Esophagus squamous epithelium (tissue), 5 donors: ENCODE measurements around the gene NRP2. TPM values are rescaled to one million over a fixed set of nuclear protein-coding genes. Genes with fewer than 3 reads are reported as not detected.

ENCODE experiments used
- DNase-seq: peaks from one replicate; lab custom pipeline; 2025; lab: John Stamatoyannopoulos, UW
- H3K27ac ChIP-seq, 4 donors: fragments of 200-600 bp; sonication (generic); one replicate each; pipeline ENCODE4 v1.5.1; 2016 to 2019; ENCODE audit warnings: mild to moderate bottlenecking in 1 of 4
- H3K27me3 ChIP-seq, 4 donors: fragments of 200-600 bp; sonication (generic); 1 replicate in 3 of 4; 2 replicates in 1 of 4; pipeline versions ENCODE4 v1.5.1 to v1.6.0; 2017 to 2021; ENCODE audit warnings: antibody characterized with exemption in 1 of 4
- H3K36me3 ChIP-seq, 3 donors: fragments of 200-600 bp; sonication (generic); one replicate each; pipeline ENCODE4 v1.5.1; 2016 to 2019
- H3K4me1 ChIP-seq, 3 donors: fragments of 200-600 bp; sonication (generic); one replicate each; pipeline ENCODE4 v1.5.1; 2017 to 2019
- H3K4me3 ChIP-seq, 4 donors: fragments of 200-600 bp; sonication (generic); 1 replicate in 3 of 4; 2 replicates in 1 of 4; pipeline ENCODE4 v1.5.1; 2016 to 2019; ENCODE audit warnings: mild to moderate bottlenecking in 2 of 4, moderate library complexity in 1 of 4
- H3K9me3 ChIP-seq, 3 donors: fragments of 200-600 bp; sonication (generic); one replicate each; pipeline ENCODE4 v1.5.1; 2016 to 2019
- POLR2A ChIP-seq, 4 donors: fragments of 450-650 bp; IDR thresholded peaks; one replicate each; pipeline ENCODE4 v1.6.1; 2017; ENCODE audit warnings: antibody characterized with exemption in 4 of 4, mild to moderate bottlenecking in 4 of 4, moderate library complexity in 3 of 4
- WGBS, 2 donors: methylation state at CpG; one replicate each; pipeline ENCODE4 v1.1.5; 2018; 5-methylcytosine and 5-hydroxymethylcytosine counted together
- intact Hi-C: fragments of 100-400 bp; cut with DNase I; formaldehyde crosslinking; loops from one replicate; pipeline ENCODE4 v1.15.0; 2022
- total RNA-seq, 4 donors: library from RNA; depleted of rRNA; stranded (reverse); fragments of >200 nt; gene quantifications; one replicate each; pipeline ENCODE4 v1.1.0, GENCODE V29; 2016
- TF ChIP-seq, protein P1 (sequence below), 6 experiments: fragments of 450-650 bp in 4 of 6; fragments of 200-600 bp in 2 of 6; sonication (generic) in 2 of 6; IDR thresholded peaks; one replicate each; pipeline ENCODE4 v1.5.1; 2016 to 2019; ENCODE audit warnings: antibody characterized with exemption in 6 of 6, mild to moderate bottlenecking in 4 of 6, moderate library complexity in 4 of 6
- donor health status: DM: yes; HTN: yes; CAD: no.

NRP2 gene
- total RNA-seq, 4 donors from 2014 or later = 7.1 to 58.6 (median 21.4) TPM

DNA sequence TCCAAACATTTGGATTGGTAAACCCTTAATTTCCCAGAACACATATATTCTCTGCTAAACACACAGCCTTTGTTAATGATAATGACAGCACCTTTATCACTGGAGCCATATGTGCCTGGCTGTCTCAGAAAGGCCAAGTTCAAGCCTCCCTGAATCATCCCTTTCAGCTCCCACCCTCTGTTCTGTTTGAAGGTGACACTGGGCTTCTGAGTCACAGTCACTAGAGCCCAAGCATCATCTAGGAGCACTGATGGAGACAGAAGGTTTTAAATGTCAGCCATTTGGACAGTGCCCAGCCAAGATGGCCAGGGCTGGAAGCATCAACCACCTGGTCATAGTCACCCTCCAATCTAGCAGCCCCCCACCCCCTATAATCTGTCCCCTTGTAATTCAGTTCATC lies 80.6 kb downstream of the NRP2 start:
- Histone ChIP-seq H3K4me3 (no peak overlapping the region), H3K9me3 (no peaks in the 10 kb centered on the region), H3K4me1 (peaks cover 9 to 37% (median 21%) of the 10 kb centered on the region in 3 donors), H3K27me3 (no peaks in the 10 kb centered on the region), H3K36me3 (peaks cover 0 to 20% (median 0%) of the 10 kb centered on the region in 3 donors), H3K27ac (peak overlapping the region in 3 of 4 donors; percentile 43 to 84 (median 72))
- no peak for DNase-seq
- intact Hi-C loops = no loop called here
- TF ChIP-seq, protein P1, sequence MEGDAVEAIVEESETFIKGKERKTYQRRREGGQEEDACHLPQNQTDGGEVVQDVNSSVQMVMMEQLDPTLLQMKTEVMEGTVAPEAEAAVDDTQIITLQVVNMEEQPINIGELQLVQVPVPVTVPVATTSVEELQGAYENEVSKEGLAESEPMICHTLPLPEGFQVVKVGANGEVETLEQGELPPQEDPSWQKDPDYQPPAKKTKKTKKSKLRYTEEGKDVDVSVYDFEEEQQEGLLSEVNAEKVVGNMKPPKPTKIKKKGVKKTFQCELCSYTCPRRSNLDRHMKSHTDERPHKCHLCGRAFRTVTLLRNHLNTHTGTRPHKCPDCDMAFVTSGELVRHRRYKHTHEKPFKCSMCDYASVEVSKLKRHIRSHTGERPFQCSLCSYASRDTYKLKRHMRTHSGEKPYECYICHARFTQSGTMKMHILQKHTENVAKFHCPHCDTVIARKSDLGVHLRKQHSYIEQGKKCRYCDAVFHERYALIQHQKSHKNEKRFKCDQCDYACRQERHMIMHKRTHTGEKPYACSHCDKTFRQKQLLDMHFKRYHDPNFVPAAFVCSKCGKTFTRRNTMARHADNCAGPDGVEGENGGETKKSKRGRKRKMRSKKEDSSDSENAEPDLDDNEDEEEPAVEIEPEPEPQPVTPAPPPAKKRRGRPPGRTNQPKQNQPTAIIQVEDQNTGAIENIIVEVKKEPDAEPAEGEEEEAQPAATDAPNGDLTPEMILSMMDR (IDR thresholded peaks at IDR 0.05) = no peak
- no peak for TF ChIP-seq POLR2A (IDR thresholded peaks at IDR 0.05)

DNA sequence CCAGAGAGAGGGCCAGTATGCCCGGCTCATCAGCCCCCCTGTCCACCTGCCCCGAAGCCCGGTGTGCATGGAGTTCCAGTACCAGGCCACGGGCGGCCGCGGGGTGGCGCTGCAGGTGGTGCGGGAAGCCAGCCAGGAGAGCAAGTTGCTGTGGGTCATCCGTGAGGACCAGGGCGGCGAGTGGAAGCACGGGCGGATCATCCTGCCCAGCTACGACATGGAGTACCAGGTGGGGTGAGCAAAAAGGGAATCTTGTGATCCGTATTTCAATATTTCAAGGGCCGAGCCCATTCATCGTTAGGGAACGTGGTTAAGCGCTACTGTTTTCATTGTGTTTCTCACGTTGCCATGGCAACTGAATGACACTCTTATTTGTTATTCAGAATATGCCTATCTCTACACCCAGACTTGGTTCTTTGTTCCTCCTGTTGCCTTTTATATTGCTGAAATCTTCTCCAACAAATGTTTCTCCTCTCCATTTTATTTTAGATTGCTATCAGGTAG lies 81.5 kb downstream of the NRP2 start:
- peak overlapping the region in 1 of 4 donors; percentile 27 for H3K4me3 ChIP-seq
- WGBS, 2 donors = 35 to 52% methylated on average over 8 of the region's 21 CpGs
- peaks cover 9 to 34% (median 14%) of the 10 kb centered on the region in 3 donors for H3K4me1 ChIP-seq
- no peaks in the 10 kb centered on the region for H3K27me3 ChIP-seq
- TF ChIP-seq, protein P1 (IDR thresholded peaks at IDR 0.05) = peak in 5 of 6 experiments; percentile 43 to 55 (median 50)
- TF ChIP-seq POLR2A (IDR thresholded peaks at IDR 0.05) = no peak
- intact Hi-C loops = no loop called here
- H3K27ac ChIP-seq = peak overlapping the region in 3 of 4 donors; percentile 43 to 84 (median 72)
- no peaks in the 10 kb centered on the region for H3K9me3 ChIP-seq
- peaks cover 0 to 29% (median 0%) of the 10 kb centered on the region in 3 donors for H3K36me3 ChIP-seq
- no peak for DNase-seq

DNA sequence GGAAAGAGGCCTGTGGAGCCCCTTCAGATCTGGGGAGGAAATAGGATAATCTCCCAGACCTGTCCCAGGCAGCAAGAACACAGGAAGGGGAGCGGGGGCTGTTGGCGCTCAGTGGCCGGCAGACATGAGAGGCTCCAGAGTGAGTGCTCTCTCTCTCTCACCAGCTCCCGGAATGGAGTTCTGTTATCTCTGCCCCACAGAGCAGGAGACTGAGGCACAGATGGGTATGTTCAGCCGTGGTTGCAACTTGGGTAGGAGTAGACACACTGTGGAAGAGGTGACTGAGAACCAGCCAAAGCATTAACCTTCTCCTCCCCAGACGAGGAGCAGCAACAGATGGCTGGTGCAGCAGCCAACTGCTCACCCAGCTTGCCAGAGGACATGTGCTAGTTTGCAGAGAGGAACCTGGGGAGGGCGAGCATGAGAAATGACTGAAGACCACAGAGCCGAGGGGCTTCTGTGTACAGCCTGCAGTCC lies 82.0 kb downstream of the NRP2 start:
- intact Hi-C loops = no loop called here
- TF ChIP-seq POLR2A (IDR thresholded peaks at IDR 0.05) = no peak
- TF ChIP-seq, protein P1 (IDR thresholded peaks at IDR 0.05) = no peak
- Histone ChIP-seq H3K4me3 (no peak overlapping the region), H3K9me3 (no peaks in the 10 kb centered on the region), H3K36me3 (peaks cover 0 to 29% (median 0%) of the 10 kb centered on the region in 3 donors), H3K4me1 (peaks cover 9 to 36% (median 13%) of the 10 kb centered on the region in 3 donors), H3K27me3 (no peaks in the 10 kb centered on the region), H3K27ac (peak overlapping the region in 3 of 4 donors; percentile 43 to 84 (median 72))
- DNase-seq = no peak
- 55 to 64% methylated on average over 8 of the region's 8 CpGs for WGBS, 2 donors

DNA sequence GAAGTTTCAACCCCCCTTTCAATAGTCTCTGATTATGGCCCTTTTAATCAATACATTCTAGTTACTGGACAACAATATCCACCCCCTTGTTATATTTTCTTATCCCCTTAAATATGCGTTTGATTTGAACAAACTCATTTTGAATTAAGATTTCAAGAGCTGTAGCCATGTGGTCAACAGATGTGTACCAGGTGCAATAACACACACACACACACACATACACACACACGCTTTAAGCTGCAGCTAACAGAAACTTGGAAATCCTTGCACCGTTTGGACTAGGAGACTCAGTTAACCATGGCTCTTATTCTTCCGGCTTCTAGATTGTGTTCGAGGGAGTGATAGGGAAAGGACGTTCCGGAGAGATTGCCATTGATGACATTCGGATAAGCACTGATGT lies 82.8 kb downstream of the NRP2 start:
- H3K4me3 ChIP-seq = no peak overlapping the region
- DNase-seq = no peak
- H3K9me3 ChIP-seq = no peaks in the 10 kb centered on the region
- 76 to 84% methylated on average over 8 of the region's 8 CpGs for WGBS, 2 donors
- intact Hi-C loops = loop anchor here (5.0 kb wide), 1 partner anchor 122 kb away; no protein-coding TSS in a partner anchor
- peak overlapping the region in 2 of 4 donors; percentile 42 to 72 for H3K27ac ChIP-seq
- H3K27me3 ChIP-seq = no peaks in the 10 kb centered on the region
- peaks cover 9 to 45% (median 18%) of the 10 kb centered on the region in 3 donors for H3K4me1 ChIP-seq
- TF ChIP-seq POLR2A (IDR thresholded peaks at IDR 0.05) = no peak
- TF ChIP-seq, protein P1 (IDR thresholded peaks at IDR 0.05) = no peak
- H3K36me3 ChIP-seq = peaks cover 0 to 29% (median 0%) of the 10 kb centered on the region in 3 donors

DNA sequence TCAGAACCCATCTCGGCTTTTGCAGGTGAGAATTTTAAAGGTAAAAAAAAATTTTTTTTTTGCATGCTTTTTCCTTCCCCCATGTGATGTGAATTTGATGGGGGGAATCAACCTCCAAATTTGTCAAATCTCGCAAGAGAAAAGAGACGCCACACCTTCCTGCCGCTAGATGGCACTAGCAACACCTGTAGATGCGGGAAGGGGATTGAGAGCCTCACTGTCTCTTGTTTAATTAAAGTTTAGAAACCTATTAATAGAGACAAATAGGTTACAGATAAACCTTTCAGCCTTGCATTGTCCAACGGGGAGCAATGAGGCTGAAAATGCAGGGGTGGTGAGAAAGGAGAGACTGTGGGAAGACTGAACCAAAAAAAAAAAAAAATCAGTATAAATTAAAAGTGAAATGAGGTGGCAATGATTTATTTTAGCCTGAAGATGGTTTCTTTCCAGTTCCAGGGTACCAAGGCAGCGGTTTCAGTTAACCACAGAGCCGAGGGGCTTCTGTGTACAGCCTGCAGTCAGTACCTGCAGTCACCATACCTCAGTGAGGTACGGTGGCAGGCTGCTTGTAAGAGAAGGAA lies 84.6 kb downstream of the NRP2 start:
- Histone ChIP-seq H3K27ac (peak overlapping the region in 2 of 4 donors; percentile 43 to 72), H3K4me1 (peaks cover 9 to 62% (median 34%) of the 10 kb centered on the region in 3 donors), H3K4me3 (no peak overlapping the region), H3K27me3 (no peaks in the 10 kb centered on the region), H3K36me3 (peaks cover 0 to 25% (median 0%) of the 10 kb centered on the region in 3 donors), H3K9me3 (no peaks in the 10 kb centered on the region)
- TF ChIP-seq, protein P1 (IDR thresholded peaks at IDR 0.05) = peak; percentile 52 to 89 (median 84)
- TF ChIP-seq POLR2A (IDR thresholded peaks at IDR 0.05) = no peak
- no peak for DNase-seq
- WGBS, 2 donors = 12 to 14% methylated on average over 9 of the region's 9 CpGs
- intact Hi-C loops = loop anchor here (5.0 kb wide), 1 partner anchor 120 kb away; no protein-coding TSS in a partner anchor
